HCT116 (cell line): Measurements from ENCODE around the gene TRPM3. TPM values are rescaled to one million over a fixed set of nuclear protein-coding genes. Genes with fewer than 3 reads are reported as not detected.

Source experiments
- ATAC-seq: fragments of 200-7000 bp; cut with Tn5 transposase; 2 replicates; pipeline ENCODE4 v1.9.1; 2020; ENCODE audit warnings: mild to moderate bottlenecking, moderate library complexity
- BruUV-seq: library from RNA; stranded (reverse); fragments of 400-500 nt; replicated peaks from 2 replicates; lab custom pipeline; 2021; lab: Mats Ljungman, UMichigan
- CTCF ChIA-PET: fragments of 300-600 bp; sonication (Branson Sonifier 250); formaldehyde crosslinking; loops from one replicate; lab custom pipeline; 2021; ENCODE audit warnings: antibody characterized with exemption; lab: Charles Lee
- POLR2A ChIA-PET: fragments of 300-600, 350-600 bp; sonication (Branson Sonifier 250); formaldehyde crosslinking; loops from one replicate; lab custom pipeline; 2021; ENCODE audit warnings: antibody characterized with exemption; lab: Charles Lee
- RAD21 ChIA-PET, 2 experiments: fragments of 300-600 bp; sonication (Branson Sonifier 250); formaldehyde crosslinking; loops; one replicate each; lab custom pipeline; 2023; ENCODE audit warnings: low total read pairs in 2 of 2; ENCODE audit not compliant: uncharacterized antibody in 2 of 2, unreplicated experiment in 2 of 2, low non-redundant PET in 1 of 2; lab: Charles Lee
- DNase-seq: peaks from one replicate; pipeline ENCODE4 v3.0.0-alpha.2; 2010; ENCODE audit warnings: low read depth, low spot score
- H2AFZ ChIP-seq: fragments of 200-600 bp; shearing (Covaris generic), sonication (generic); 2 replicates; pipeline ENCODE4 v1.6.1; 2017; ENCODE audit warnings: low read depth, mixed run types, mixed read lengths, antibody characterized with exemption, low read length; ENCODE audit not compliant: poor library complexity, severe bottlenecking
- H3K27ac ChIP-seq: 2 replicates; pipeline ENCODE4 v1.5.1; 2012; ENCODE audit warnings: low read depth, low read length
- H3K27me3 ChIP-seq: fragments of 200-600 bp; sonication (generic); 2 replicates; pipeline ENCODE4 v1.6.1; 2016; ENCODE audit warnings: mixed run types, low read length, mixed read lengths; ENCODE audit not compliant: insufficient read depth
- H3K36me3 ChIP-seq, 2 experiments: fragments of 200-500 bp in 1 of 2; fragments of 200-600 bp in 1 of 2; sonication (Bioruptor generic) in 1 of 2; sonication (generic) in 1 of 2; 2 replicates each; pipeline versions ENCODE4 v1.5.1 to v1.6.1; 2014 to 2016; ENCODE audit warnings: low read length in 2 of 2, inconsistent platforms in 1 of 2, mixed read lengths in 1 of 2, mixed run types in 1 of 2; ENCODE audit not compliant: insufficient read depth in 2 of 2, control insufficient read depth in 1 of 2
- H3K4me1 ChIP-seq, 2 experiments: fragments of 200-600 bp in 1 of 2; sonication (generic) in 1 of 2; 2 replicates each; pipeline versions ENCODE4 v1.5.1 to v1.6.1; 2012 to 2017; ENCODE audit warnings: low read length in 2 of 2, inconsistent platforms in 1 of 2, mild to moderate bottlenecking in 1 of 2, mixed read lengths in 1 of 2, mixed run types in 1 of 2, moderate library complexity in 1 of 2; ENCODE audit not compliant: insufficient read depth in 2 of 2, control insufficient read depth in 1 of 2
- H3K4me2 ChIP-seq: fragments of 200-600 bp; sonication (generic); 2 replicates; pipeline ENCODE4 v1.6.1; 2017; ENCODE audit warnings: mixed run types, low read length, mixed read lengths
- H3K4me3 ChIP-seq, 2 experiments: fragments of 200-600 bp in 1 of 2; sonication (generic) in 1 of 2; replicated peaks in 1 of 2; 2 replicates each; pipeline ENCODE4 v1.5.1; 2011 to 2016; ENCODE audit warnings: low read length in 2 of 2, control low read depth in 1 of 2, low read depth in 1 of 2, mild to moderate bottlenecking in 1 of 2, mixed read lengths in 1 of 2, mixed run types in 1 of 2
- H3K79me2 ChIP-seq: fragments of 200-600 bp; sonication (generic); 2 replicates; pipeline ENCODE4 v1.6.1; 2017; ENCODE audit warnings: mild to moderate bottlenecking, mixed run types, low read length, moderate library complexity, mixed read lengths; ENCODE audit not compliant: insufficient read depth
- H3K9ac ChIP-seq: fragments of 200-600 bp; sonication (generic); 2 replicates; pipeline ENCODE4 v1.6.1; 2016; ENCODE audit warnings: low read length, mixed read lengths
- H3K9me2 ChIP-seq: fragments of 200-600 bp; sonication (generic), shearing (Covaris generic); 2 replicates; pipeline ENCODE4 v1.6.1; 2017; ENCODE audit warnings: mixed run types, mild to moderate bottlenecking, moderate library complexity; ENCODE audit not compliant: insufficient read depth
- H3K9me3 ChIP-seq, 2 experiments: fragments of 200-500 bp in 1 of 2; fragments of 200-600 bp in 1 of 2; sonication (Bioruptor generic) in 1 of 2; sonication (generic) in 1 of 2; 2 replicates each; pipeline ENCODE4 v1.6.1; 2014 to 2017; ENCODE audit warnings: low read length in 2 of 2, mixed read lengths in 2 of 2, inconsistent platforms in 1 of 2, low read depth in 1 of 2, mild to moderate bottlenecking in 1 of 2, mixed run types in 1 of 2, moderate library complexity in 1 of 2; ENCODE audit not compliant: control insufficient read depth in 1 of 2, insufficient read depth in 1 of 2
- H4K20me1 ChIP-seq: fragments of 200-600 bp; sonication (generic), shearing (Covaris generic); 2 replicates; pipeline ENCODE4 v1.6.1; 2017; ENCODE audit warnings: mixed run types, mild to moderate bottlenecking, moderate library complexity; ENCODE audit not compliant: insufficient read depth
- ATF3 ChIP-seq: IDR thresholded peaks from 2 replicates; pipeline ENCODE4 v1.6.1; 2012
- CEBPB ChIP-seq: IDR thresholded peaks from 2 replicates; pipeline ENCODE4 v1.6.1; 2012; ENCODE audit warnings: low read depth
- EGR1 ChIP-seq: IDR thresholded peaks from 2 replicates; pipeline ENCODE4 v1.6.1; 2012; ENCODE audit warnings: low read depth
- MAX ChIP-seq: IDR thresholded peaks from 2 replicates; pipeline ENCODE4 v1.6.1; 2012
- POLR2A ChIP-seq: IDR thresholded peaks from 2 replicates; pipeline ENCODE4 v1.7.0; 2011; ENCODE audit warnings: borderline replicate concordance; ENCODE audit not compliant: insufficient read depth, insufficient read length; ENCODE audit errors: extremely low read depth
- REST ChIP-seq: IDR thresholded peaks from 2 replicates; pipeline ENCODE4 v1.6.1; 2012; ENCODE audit warnings: low read depth
- SIN3A ChIP-seq: IDR thresholded peaks from 2 replicates; pipeline ENCODE4 v1.6.1; 2012; ENCODE audit warnings: low read depth
- SP1 ChIP-seq: IDR thresholded peaks from 2 replicates; pipeline ENCODE4 v1.6.1; 2012; ENCODE audit warnings: low read depth
- intact Hi-C: fragments of 100-400 bp; cut with micrococcal nuclease; formaldehyde crosslinking; loops from 2 replicates; pipeline ENCODE4 v1.10.0; 2022
- total RNA-seq: library from RNA; stranded (reverse); gene quantifications from one replicate; pipeline ENCODE4 v1.2.1, GENCODE V29; 2021; ENCODE audit not compliant: unreplicated experiment

Gene TRPM3
- total RNA-seq, 1 experiment from 2014 or later = not detected

GRCh38 chr9:70656281-70656680, 465.1 kb downstream of the TRPM3 start:
- H2AFZ ChIP-seq = no peak overlapping the region

More at GRCh38 chr9:70656281-70656680, 465.1 kb downstream of the TRPM3 start:
- no TSS peak for BruUV-seq
- CTCF ChIA-PET = no interaction called here
- no peaks in the 10 kb centered on the region for H3K79me2 ChIP-seq
- no peak overlapping the region for H3K4me3 ChIP-seq
- H3K27ac ChIP-seq = no peak overlapping the region
- H3K9me2 ChIP-seq = no peaks in the 10 kb centered on the region
- POLR2A ChIA-PET = no interaction called here
- no peak overlapping the region for H3K9ac ChIP-seq
- ATAC-seq (no peak), DNase-seq (no peak)
- H3K9me3 ChIP-seq = no peaks in the 10 kb centered on the region
- H3K4me2 ChIP-seq = no peak overlapping the region
- H4K20me1 ChIP-seq = no peaks in the 10 kb centered on the region
- RAD21 ChIA-PET = no interaction called here
- no peaks in the 10 kb centered on the region for H3K4me1 ChIP-seq
- no peak for TF ChIP-seq SIN3A
- TF ChIP-seq ATF3 = no peak
- no peak for TF ChIP-seq EGR1
- no peak for TF ChIP-seq SP1
- TF ChIP-seq REST = no peak
- no peak for TF ChIP-seq MAX
- no peak for TF ChIP-seq POLR2A
- no peak for TF ChIP-seq CEBPB
- intact Hi-C loops = no loop called here
- H3K27me3 ChIP-seq = peaks cover 29% of the 10 kb centered on the region
- H3K36me3 ChIP-seq = no peaks in the 10 kb centered on the region
